GM12892 (cell line): ENCODE results near the gene DSN1.
A peak's percentile ranks its signal among the peaks of the same experiment; 100 is the strongest.

Experiments used
- DNase-seq: peaks from one replicate; pipeline ENCODE4 v3.0.0; 2011; ENCODE audit not compliant: insufficient read length
- FAIRE-seq: peaks from 2 replicates; lab custom pipeline; 2011; peaks lifted over from hg19 to GRCh38; lab: Jason Lieb, UNC
- POLR2A ChIP-seq: IDR thresholded peaks from 2 replicates; pipeline ENCODE4 v1.6.1; 2011; ENCODE audit warnings: low read depth, low read length, control low read depth
- POLR2AphosphoS5 ChIP-seq: IDR thresholded peaks from 2 replicates; pipeline ENCODE4 v1.6.1; 2011; ENCODE audit warnings: low read depth, low read length, control low read depth
- TAF1 ChIP-seq: IDR thresholded peaks from 2 replicates; pipeline ENCODE4 v1.6.1; 2011; ENCODE audit warnings: low read depth, mild to moderate bottlenecking, control low read depth, low read length, borderline replicate concordance

DSN1 gene

DNA sequence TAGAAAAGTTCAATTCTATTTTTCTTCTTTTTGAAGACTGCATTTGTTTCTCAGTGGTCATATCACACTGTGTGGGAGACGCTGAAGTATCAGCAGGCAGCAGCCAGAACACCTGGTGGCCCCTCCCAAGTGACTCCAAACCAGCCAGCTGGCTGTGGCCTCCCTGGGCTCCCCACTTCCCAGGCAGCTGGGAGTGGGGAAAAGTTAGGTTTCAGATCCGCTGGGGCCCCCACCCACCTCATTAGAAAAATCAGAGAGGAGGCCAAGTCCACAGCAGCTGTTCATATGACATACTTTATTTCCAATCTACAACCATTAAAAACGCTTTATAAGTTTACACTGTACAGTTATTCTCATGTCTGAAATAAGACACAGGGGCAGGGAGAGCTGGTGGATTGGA lies 3.6 kb upstream of the DSN1 start:
- TF ChIP-seq TAF1: no peak
- no peak for TF ChIP-seq POLR2A
- no peak for TF ChIP-seq POLR2AphosphoS5
- FAIRE-seq: no peak

GRCh38 chr20:36775826-36776225 lies 2.3 kb upstream of the DSN1 start:
- FAIRE-seq: no peak
- DNase-seq: no peak
- TF ChIP-seq POLR2A (no peak), TAF1 (no peak), POLR2AphosphoS5 (no peak)

More for the DNA sequence above, 3.6 kb upstream of the DSN1 start:
- DNase-seq: no peak

- TF ChIP-seq POLR2AphosphoS5 (no peak), TAF1 (no peak), POLR2A (no peak)
- DNase-seq (no peak), FAIRE-seq (no peak)
Observed at GRCh38 chr20:36775196-36775595, 1.6 kb upstream of the DSN1 start.

- no peak for TF ChIP-seq TAF1
- TF ChIP-seq POLR2AphosphoS5: no peak
- no peak for TF ChIP-seq POLR2A
- FAIRE-seq (no peak), DNase-seq (no peak)
Observed at GRCh38 chr20:36773107-36773596, 411 bp downstream of the DSN1 start.

DNA sequence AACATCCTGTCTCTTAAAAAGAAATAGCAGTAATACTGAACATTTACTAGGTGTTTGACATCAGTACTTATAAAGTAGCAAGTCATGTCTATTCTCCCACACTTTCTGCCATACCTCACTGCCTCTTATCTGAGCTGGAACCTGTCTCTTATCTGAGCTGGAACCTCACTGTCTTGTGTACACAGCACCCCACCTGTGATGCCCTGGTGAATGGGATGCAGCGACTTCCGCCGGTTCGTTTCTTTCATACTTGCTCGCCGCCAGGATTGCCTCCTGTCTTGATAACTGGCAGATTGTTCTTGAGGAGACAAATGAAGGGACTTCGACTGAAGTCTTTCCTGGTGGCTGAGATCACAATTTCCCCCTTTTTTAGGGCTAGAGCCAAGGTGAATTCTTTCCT lies 2.9 kb downstream of the DSN1 start:
- DNase-seq (no peak), FAIRE-seq (no peak)
- TF ChIP-seq POLR2AphosphoS5 (no peak), TAF1 (no peak), POLR2A (no peak)

GRCh38 chr20:36768768-36769430 lies 4.7 kb downstream of the DSN1 start:
- DNase-seq (no peak), FAIRE-seq (no peak)
- TF ChIP-seq POLR2AphosphoS5: no peak
- TF ChIP-seq POLR2A: no peak
- no peak for TF ChIP-seq TAF1

DNA sequence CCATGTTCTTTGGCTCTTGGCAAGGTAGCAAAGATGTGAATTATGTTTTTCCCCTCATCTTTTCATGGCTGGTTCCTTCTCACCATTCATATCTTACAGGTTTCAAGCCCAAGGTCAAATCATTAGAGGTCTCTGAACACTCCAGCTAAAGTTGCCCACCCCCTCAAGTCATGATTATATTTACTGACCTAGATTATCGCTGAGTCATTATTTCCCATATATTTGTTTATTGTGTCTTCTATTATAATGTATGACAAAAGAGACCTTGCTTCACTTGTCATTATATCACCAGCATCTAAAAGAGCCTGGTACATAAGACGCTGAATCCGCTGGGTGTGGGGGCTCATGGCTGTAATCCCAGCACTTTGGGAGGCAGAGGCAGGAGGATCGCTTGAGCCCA lies 12.4 kb downstream of the DSN1 start:
- no peak for DNase-seq
- no peak for FAIRE-seq
- TF ChIP-seq POLR2A: no peak
- no peak for TF ChIP-seq TAF1
- TF ChIP-seq POLR2AphosphoS5: no peak

- DNase-seq (no peak), FAIRE-seq (no peak)
- TF ChIP-seq TAF1: no peak
- TF ChIP-seq POLR2A: no peak
- no peak for TF ChIP-seq POLR2AphosphoS5
Observed at GRCh38 chr20:36760647-36761046, 12.9 kb downstream of the DSN1 start.

- DNase-seq: no peak
- TF ChIP-seq POLR2AphosphoS5 (no peak), TAF1 (no peak), POLR2A (no peak)
- no peak for FAIRE-seq
Observed at GRCh38 chr20:36758276-36758675, 15.3 kb downstream of the DSN1 start.

DNA sequence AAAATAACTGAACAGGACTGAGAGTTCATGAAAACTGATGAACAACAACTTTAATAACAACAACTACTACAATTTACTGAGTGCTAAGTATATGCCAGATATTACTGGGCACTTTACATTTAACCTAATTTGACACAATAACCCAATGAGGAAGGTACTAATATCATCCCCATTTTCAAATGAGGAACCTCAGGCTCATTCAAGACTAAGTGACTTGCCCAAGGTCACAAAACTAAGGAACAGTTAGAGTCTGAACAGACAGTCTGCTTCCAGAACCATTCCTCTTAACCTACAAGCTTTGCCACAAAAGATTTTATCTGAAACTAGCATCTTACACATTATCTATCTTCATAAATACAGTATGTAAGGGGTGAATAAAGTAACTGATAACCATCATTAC lies 17.1 kb downstream of the DSN1 start:
- FAIRE-seq (no peak), DNase-seq (no peak)
- TF ChIP-seq POLR2AphosphoS5 (no peak), POLR2A (no peak), TAF1 (no peak)

- DNase-seq (no peak), FAIRE-seq (peak; percentile 74)
- TF ChIP-seq TAF1: no peak
- TF ChIP-seq POLR2AphosphoS5: no peak
- no peak for TF ChIP-seq POLR2A
Observed at GRCh38 chr20:36754656-36755222, 18.8 kb downstream of the DSN1 start.

- FAIRE-seq (no peak), DNase-seq (no peak)
- TF ChIP-seq POLR2AphosphoS5 (no peak), POLR2A (no peak), TAF1 (no peak)
Observed at GRCh38 chr20:36752582-36752981, 21.0 kb downstream of the DSN1 start.
